Measurements from ENCODE around the gene LIMK1.
A peak's percentile ranks its signal among the peaks of the same experiment; 100 is the strongest.

The LIMK1 gene

DNA sequence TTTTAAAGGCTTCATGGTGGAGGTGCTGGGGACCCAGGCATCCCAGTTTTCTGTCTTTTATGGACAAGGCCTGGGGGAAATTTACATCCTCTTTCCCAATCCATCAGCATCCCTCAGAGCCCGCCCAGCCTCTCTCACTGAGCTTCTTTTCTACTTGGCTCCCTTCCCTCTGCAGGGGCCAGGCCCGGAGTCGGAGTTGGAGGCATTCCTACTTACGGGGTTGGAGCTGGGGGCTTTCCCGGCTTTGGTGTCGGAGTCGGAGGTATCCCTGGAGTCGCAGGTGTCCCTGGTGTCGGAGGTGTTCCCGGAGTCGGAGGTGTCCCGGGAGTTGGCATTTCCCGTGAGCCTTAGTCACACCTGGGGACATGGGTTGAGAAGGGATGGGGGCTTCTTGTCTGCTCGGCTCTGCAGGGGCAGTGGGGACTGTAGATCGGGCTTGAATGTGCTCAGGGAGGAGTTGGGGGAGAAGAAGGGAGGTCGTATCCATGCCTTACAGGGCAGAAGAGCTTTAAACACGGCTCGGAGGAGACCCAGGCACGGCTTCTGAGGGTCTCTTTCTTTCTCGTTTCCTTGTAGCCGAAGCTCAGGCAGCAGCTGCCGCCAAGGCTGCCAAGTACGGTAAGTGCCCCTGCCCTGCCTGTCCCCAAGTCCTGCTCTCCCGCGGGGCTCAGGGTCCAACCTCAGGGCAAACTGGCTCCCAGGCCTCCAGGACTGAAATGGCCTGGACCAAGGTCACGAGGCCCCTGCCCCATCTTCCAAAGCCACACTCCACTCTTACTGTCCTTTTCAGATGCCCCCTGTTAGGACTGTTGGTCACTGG, 27.3 kb upstream of the LIMK1 start:
- DNase-seq, result no peak

DNA sequence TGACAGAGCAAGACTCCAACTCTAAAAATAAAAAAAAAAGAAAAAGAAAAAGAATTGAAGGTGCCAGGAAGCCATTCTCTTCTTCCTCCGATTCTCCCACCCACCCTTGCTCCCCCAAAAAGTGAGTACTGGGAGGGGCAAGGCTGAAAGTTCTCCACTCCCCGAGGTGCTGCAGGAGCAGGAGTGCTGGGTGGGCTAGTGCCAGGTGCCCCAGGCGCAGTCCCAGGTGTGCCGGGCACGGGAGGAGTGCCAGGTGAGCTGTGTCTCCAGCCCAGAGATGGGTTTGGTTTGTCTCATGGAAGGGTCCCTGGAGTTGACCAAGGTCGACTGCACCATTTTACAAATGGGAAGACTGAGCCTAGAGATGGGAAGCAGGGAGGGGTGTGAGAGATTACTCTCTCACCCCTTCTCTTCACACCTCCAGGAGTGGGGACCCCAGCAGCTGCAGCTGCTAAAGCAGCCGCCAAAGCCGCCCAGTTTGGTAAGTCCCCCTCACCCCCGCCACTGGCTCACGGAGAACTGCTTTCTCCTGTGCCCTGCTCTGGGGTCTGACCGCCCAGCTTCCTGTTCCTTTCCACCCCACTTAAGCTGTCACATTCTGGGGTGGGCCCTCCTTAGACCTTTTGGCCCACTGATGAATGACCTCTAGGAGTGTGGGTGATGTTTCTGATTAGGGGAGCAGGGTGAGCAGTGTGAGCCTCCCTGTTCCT, 26.2 kb upstream of the LIMK1 start:
- no peak for DNase-seq

DNA sequence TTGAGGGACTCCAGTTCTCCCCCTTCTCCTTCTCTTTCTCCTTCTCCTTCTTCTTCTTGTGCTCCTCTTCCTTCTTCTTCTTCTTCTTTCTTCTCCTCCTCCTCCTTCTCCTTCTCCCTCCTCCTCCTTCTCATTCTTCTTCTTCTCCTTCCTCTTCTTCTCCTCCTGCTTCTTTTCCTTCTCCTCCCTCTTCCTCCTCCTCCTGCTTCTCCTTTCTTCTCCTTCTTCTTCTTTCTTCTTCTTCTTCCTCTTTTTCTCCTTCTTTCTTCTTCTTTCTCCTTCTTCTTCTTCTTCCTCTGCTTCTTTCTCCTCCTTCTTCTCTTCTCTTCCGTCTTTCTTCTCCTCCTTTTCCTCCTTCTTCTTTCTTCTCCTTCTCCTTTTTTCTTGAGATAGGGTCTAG, 25.6 kb upstream of the LIMK1 start:
- no peak for DNase-seq

DNA sequence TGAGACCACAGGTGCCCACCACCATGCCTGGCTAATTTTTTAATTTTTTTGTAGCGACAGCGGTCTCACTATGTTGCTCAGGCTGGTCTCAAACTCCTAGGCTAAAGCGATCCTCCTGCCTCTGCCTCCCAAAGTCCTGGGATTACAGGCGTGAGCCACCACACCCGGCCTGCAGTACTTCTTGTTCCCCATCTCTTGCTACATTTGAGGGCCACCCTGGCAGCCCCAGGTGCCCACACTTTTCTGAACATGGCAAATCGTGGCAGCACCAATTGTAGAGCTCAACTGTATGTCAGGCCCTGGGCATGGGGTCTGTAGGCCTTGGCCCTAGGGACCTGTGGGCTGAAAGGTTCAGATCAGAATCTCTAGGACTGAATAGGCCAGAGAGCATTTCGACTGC, 25.1 kb upstream of the LIMK1 start:
- no peak for DNase-seq

DNA sequence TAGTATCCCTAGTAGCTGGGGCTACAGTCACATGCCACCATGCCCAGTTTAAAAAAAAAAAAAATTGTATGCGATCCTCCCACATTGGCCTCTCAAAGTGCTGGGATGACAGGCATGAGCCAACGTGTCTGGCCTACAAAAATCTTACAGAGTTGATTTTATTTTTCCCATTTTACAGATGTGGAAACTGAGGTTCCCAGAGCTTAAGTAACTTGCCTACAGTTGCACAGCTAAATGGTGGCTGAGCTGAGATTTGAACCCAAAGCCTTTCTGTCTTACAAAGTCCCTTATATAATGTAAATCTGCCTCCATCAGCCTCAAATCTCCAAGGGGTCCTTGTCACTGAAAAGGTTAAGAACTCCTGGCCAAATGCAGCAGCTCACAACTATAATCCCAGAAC, 24.6 kb upstream of the LIMK1 start:
- DNase-seq, result no peak

DNA sequence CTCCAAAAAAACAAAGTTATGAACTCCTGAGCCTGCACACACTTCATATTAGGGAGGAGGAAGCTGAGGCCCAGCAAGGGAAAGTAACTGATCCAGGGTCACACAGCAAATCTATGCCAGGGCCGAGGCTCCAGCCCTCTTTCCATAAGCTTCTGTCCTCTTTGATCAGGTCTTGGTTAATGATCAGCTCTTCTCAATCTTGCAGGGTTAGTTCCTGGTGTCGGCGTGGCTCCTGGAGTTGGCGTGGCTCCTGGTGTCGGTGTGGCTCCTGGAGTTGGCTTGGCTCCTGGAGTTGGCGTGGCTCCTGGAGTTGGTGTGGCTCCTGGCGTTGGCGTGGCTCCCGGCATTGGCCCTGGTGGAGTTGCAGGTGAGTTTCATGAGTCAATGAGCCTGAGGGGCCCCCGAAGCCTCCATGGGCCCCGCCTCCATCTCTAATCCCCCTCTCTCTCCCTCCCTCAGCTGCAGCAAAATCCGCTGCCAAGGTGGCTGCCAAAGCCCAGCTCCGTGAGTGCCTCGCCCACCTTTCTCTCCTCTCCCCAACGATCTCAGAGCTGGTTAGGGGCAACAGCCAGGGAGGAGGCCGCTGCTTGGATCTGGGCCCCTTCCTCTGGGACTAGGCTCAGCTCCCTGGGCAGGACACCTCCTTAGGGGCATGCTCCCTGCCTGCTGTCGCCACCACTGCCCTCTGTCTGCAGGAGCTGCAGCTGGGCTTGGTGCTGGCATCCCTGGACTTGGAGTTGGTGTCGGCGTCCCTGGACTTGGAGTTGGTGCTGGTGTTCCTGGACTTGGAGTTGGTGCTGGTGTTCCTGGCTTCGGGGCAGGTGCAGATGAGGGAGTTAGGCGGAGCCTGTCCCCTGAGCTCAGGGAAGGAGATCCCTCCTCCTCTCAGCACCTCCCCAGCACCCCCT, 23.7 kb upstream of the LIMK1 start:
- DNase-seq, result no peak

DNA sequence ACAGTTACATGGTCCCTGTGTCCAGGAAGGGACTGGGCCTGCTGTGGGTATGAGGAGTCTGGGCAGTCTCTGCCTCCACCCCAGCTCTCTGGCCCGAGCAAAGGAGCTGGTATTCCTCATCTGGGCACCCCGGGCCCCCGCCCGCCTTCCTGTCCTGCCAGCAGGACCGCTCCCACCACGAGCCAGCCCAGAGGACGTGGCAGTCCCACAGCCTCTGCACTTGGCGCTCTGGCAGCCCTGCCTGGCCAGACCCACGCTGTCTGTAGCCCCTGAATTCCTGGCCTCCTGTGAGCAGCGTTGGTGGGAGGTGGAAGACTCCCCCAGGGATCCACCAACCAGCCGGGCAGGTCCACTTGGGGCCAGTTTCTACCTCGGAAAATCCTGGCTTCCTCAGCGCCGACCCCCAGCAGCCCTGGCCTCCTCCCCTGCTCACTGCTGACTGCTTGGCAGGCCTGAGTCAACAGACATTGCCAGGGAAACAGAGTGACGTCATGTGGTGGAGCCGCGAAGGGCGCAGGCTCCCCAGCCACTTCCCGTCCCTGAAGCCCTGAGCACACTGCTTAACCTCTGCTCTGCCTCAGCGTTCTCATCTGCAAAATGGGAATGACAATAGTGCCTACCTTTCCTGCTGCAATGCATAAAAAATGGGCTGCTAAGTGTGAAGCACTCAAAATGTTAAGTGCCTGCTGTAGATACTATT, 21.6 kb upstream of the LIMK1 start:
- DNase-seq, result peak; percentile 36

DNA sequence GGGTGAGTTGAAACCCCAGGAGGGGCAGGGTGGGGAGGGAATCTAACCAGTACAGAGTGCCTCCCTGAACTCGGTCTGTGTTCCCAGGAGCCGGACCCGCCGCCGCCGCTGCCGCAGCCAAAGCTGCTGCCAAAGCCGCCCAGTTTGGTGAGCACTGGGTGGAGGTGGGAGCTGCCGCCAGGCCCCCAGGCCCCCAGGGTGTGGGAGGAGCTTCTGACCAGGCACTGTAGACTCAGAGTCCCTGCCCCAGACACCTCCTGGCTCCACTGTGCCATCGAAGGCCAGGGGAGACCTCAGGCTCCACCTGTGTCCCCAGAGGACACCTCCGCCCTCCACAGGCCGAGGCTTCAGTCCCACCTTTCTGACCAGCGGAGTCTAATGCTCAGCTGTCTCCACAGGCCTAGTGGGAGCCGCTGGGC, 20.4 kb upstream of the LIMK1 start:
- no peak for DNase-seq

DNA sequence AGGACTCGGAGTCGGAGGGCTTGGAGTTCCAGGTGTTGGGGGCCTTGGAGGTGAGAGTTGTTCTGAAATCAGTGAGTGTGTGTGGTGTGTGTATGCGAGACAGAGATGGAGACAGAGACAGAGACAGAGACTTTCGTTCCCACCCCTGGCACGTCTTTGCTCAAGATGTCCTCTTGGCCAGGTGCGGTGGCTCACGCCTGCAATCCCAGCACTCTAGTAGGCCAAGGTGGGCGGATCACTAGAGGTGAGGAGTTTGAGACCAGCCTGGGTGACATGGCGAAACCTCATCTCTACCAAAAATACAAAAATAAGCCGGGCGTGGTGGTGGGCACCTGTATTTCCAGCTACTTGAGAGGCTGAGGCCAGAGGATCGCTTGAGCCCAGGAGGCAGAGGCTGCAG, 20.0 kb upstream of the LIMK1 start:
- DNase-seq, result no peak

DNA sequence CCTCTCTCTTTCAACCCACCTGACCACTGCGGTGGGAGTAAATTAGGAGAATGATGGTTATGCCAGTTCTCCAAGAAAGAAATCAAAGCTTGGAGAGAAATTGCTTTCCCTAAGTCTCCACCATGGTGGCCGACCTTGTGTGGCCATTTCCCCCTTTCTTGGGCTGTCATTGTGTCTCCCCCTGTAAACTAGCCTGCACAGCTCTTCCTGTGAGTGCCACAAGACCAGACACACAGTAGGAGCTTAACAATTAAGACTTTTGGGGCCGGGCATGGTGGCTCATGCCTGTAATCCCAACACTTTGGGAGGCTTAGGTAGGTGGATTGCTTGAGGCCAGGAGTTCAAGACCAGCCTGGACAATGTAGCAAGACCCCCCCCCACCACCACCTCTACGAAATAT, 18.9 kb upstream of the LIMK1 start:
- DNase-seq, result no peak

DNA sequence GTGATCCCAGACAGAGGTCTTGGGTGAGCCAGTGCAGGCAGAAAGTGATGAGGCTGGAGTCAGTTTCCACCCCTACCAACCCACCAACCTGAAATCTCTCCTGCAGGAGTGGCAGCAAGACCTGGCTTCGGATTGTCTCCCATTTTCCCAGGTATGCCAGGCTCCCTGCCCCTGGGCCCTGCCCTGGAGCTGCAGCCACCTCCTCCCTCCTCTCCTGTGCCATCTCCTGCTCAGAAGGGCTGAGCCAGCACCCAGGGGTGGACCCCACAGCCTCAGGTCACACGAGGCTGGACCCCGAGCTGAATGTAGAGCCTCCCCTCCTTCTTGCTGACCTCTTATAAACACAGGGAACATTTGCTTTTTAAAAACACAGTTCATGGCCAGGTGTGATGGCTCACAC, 17.0 kb upstream of the LIMK1 start:
- DNase-seq, result no peak

DNA sequence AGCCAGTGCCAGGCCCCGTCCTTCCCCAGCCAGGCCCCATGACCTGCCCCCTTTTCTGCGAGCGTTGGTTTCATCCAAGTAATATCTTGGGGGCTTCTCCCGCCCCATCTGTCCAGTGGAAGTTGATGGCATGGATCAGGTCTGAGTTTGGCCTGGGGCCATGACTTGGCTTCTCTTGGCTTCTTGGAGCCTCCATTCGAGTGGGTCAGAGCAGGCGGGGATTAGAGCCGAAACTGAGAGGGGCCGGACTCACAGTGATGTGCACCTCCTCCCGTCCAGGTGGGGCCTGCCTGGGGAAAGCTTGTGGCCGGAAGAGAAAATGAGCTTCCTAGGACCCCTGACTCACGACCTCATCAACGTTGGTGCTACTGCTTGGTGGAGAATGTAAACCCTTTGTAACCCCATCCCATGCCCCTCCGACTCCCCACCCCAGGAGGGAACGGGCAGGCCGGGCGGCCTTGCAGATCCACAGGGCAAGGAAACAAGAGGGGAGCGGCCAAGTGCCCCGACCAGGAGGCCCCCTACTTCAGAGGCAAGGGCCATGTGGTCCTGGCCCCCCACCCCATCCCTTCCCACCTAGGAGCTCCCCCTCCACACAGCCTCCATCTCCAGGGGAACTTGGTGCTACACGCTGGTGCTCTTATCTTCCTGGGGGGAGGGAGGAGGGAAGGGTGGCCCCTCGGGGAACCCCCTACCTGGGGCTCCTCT, 15.1 kb upstream of the LIMK1 start:
- DNase-seq, result no peak

DNA sequence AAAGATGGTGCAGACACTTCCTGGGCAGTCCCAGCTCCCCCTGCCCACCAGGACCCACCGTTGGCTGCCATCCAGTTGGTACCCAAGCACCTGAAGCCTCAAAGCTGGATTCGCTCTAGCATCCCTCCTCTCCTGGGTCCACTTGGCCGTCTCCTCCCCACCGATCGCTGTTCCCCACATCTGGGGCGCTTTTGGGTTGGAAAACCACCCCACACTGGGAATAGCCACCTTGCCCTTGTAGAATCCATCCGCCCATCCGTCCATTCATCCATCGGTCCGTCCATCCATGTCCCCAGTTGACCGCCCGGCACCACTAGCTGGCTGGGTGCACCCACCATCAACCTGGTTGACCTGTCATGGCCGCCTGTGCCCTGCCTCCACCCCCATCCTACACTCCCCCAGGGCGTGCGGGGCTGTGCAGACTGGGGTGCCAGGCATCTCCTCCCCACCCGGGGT, 14.5 kb upstream of the LIMK1 start:
- no peak for DNase-seq

DNA sequence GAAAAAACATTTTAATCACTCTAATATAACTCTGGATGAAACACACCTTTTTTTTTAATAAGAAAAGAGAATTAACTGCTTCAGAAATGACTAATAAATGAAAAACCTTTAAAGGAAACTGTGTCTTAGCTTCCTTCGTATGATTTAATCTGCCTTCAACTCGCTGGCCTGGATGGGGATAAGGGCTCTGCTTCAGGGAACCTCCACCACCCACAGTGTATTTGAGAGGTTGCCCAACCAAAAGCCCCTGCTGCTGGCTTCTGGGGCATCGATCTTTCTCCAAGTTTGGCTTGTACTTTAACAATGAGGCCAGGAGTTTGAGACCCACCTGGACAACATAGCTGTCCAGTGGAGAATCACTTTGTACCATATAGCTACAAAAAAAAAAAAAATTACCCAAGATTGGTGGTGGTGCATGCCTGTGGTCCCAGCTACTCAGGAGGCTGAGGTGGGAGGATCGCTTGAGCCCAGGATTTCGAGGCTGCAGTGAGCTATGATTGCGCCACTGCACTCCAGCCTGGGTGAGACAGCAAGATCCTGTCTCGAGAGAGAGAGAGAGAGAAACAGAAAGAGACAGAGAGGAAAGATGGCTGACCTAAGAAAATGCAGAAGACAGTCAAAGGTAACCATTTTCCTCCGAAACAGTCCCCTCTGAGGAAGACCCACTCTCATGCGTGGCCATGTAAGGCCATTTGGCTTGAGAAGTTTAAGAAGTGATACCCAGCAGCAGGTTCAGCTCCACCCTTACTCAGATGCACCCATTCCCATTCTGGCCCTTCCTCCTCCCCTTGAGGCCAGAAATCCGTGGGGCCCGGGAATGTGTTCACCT, 13.6 kb upstream of the LIMK1 start:
- no peak for DNase-seq

DNA sequence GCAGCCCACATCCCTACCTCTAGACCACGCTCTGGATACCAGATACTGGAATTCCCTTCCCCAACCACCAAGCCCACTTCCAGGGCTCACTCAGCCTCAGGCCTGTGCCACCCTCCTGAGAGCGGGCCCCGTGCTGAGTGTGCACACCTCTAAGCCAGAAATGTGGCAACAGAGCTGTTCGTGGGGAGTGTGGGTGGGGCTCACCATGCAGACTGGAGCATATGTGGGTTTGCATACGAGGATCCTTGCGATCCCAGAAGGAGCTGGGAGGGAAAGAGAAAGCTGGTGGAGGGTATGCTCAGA, 13.0 kb upstream of the LIMK1 start:
- DNase-seq, result no peak

DNA sequence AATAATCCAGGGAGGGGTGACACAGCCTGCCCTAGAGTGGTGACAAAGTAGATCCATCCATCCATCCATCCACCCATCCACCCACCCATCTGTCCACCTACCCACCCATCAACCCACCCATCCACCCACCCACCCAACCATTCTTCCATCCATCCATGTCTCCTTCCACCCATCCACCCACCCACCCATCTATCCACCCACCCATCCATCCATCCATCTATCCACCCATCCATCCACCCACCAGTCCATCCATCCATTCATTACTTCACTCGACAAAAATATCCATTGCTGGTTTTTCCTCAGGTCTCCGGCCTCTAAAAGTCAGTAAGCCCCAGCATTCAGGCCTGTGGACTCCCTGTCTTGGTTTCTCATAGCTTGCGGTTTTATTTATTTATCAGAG, 12.5 kb upstream of the LIMK1 start:
- DNase-seq, result no peak

DNA sequence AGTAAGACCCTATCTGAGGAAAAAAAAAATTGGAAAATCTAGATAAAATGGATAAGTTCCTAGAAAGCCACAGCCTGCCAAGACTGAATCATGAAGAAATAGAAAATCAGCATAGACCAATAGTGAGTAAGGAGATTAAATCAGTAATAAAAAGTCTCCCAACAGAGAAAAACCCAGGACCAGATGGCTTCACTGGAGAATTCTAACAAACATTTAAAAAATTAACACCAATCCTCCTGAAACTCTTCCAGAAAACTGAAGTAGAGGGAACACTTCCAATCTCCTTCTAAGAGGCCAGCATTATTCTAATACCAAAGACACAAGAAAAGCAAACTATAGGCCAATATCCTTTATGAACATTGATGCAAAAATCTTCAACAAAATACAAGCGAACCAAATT, 8.8 kb upstream of the LIMK1 start:
- DNase-seq, result no peak

DNA sequence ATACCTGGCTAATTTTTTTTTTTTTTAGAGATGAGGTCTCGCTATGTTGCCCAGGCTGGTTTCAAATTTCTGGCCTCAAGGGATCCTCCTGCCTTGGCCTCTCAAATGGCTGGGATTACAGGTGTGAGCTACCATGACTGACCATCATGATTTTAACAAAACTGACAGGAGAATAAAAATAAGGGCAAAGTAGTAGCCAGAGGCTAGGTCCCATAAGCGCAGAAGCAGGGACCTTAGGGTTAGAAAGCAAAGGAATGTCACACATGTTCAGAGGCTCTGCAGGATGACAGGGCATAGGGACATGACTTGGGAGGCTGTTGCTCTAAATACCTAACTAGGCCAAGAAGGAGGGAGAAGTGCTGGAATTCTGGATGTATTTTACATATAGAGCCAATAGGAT, 5.1 kb upstream of the LIMK1 start:
- no peak for DNase-seq

DNA sequence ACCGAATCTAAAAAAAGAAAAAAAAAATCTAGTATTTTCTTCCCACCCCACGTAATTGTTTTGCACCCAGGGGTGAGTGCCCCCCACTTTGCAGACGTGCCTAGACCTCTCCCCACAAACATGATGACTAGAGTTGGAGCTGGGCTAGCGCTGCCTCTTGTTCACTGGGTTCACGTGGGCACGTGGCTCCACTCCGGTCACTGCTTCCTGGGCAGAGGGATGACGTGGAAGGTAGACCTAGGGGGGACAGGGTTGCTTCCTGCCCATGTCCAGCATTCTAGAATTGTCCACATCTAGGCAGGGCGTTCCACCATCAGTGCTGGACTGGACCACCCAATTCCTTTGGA, 861 bp upstream of the LIMK1 start:
- no peak for DNase-seq

DNA sequence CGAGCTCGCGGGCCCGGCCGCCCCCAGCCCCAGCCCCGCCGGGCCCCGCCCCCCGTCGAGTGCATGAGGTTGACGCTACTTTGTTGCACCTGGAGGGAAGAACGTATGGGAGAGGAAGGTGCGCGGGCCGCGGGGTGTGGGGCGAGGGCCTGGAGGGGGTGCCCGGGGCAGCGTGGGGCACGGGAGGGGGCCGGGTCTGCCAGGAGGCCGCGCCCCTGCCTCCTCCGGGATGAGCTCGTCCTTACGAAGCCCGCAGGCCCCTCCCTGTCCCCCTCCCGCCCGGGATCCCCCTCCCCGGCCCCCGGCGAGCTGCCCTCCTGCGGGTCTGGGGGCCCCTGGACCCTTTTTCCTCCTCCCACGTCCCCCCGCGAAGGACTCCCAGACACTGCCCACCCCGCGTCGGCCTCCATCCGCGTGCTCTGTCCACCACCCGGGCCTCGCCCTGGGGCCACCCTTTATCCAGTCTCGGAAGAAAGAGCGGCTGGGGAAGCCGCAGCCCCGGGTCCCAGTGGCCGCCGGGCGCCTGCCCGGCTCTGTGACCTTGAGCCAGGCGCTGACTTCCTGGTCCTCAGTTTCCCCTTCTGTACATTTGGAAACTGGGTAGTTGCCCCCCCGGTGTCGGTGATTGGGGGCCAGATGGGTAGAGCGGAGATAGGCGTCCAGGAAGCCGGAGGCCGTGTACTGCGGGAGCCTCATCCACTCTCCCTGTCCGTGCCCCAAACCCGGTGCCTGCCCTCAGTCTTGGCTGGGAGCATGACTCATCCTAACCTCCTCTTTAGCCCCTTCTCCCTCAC, 521 bp downstream of the LIMK1 start:
- DNase-seq, result no peak
